ENCODE data around the gene VSIG1.

- TF ChIP-seq EZH2 (IDR thresholded peaks at IDR 0.05; ENCODE audit: low read depth, unreplicated experiment) = no peak
- no peak for TF ChIP-seq POLR2AphosphoS5 (IDR thresholded peaks at IDR 0.05; ENCODE audit: low read depth)
- no peak for TF ChIP-seq CTCF (conservative IDR thresholded peaks at IDR 0.05; ENCODE audit: low read depth in 2 of 2)
- TF ChIP-seq EZH2phosphoT487 (IDR thresholded peaks at IDR 0.05; ENCODE audit: unreplicated experiment) = no peak
- TF ChIP-seq, protein P1, sequence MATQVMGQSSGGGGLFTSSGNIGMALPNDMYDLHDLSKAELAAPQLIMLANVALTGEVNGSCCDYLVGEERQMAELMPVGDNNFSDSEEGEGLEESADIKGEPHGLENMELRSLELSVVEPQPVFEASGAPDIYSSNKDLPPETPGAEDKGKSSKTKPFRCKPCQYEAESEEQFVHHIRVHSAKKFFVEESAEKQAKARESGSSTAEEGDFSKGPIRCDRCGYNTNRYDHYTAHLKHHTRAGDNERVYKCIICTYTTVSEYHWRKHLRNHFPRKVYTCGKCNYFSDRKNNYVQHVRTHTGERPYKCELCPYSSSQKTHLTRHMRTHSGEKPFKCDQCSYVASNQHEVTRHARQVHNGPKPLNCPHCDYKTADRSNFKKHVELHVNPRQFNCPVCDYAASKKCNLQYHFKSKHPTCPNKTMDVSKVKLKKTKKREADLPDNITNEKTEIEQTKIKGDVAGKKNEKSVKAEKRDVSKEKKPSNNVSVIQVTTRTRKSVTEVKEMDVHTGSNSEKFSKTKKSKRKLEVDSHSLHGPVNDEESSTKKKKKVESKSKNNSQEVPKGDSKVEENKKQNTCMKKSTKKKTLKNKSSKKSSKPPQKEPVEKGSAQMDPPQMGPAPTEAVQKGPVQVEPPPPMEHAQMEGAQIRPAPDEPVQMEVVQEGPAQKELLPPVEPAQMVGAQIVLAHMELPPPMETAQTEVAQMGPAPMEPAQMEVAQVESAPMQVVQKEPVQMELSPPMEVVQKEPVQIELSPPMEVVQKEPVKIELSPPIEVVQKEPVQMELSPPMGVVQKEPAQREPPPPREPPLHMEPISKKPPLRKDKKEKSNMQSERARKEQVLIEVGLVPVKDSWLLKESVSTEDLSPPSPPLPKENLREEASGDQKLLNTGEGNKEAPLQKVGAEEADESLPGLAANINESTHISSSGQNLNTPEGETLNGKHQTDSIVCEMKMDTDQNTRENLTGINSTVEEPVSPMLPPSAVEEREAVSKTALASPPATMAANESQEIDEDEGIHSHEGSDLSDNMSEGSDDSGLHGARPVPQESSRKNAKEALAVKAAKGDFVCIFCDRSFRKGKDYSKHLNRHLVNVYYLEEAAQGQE (IDR thresholded peaks at IDR 0.05; ENCODE audit: unreplicated experiment) = no peak
- TF ChIP-seq, protein P2, sequence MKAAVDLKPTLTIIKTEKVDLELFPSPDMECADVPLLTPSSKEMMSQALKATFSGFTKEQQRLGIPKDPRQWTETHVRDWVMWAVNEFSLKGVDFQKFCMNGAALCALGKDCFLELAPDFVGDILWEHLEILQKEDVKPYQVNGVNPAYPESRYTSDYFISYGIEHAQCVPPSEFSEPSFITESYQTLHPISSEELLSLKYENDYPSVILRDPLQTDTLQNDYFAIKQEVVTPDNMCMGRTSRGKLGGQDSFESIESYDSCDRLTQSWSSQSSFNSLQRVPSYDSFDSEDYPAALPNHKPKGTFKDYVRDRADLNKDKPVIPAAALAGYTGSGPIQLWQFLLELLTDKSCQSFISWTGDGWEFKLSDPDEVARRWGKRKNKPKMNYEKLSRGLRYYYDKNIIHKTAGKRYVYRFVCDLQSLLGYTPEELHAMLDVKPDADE (IDR thresholded peaks at IDR 0.05) = no peak
- no peak for TF ChIP-seq NANOG (IDR thresholded peaks at IDR 0.05; ENCODE audit: borderline replicate concordance)
- TF ChIP-seq JUNB (IDR thresholded peaks at IDR 0.05; ENCODE audit: unreplicated experiment) = no peak
These were observed 77.9 kb downstream of the VSIG1 start for GRCh38 chrX:108122748-108123147.
